Ishikawa (cell line): ENCODE data around the gene KRT85.
A peak's percentile ranks its signal among the peaks of the same experiment; 100 is the strongest.

Source experiments
- CEBPB ChIP-seq: IDR thresholded peaks from 2 replicates; pipeline ENCODE4 v1.6.1; 2012
- CREB1 ChIP-seq: IDR thresholded peaks from 2 replicates; pipeline ENCODE4 v1.6.1; 2012; ENCODE audit warnings: low read depth
- EGR1 ChIP-seq: IDR thresholded peaks from 2 replicates; pipeline ENCODE4 v1.6.1; 2012
- EP300 ChIP-seq: IDR thresholded peaks from 2 replicates; pipeline ENCODE4 v1.6.1; 2012; ENCODE audit warnings: borderline replicate concordance
- FOXM1 ChIP-seq: IDR thresholded peaks from 2 replicates; pipeline ENCODE4 v1.6.1; 2012; ENCODE audit warnings: low read depth, borderline replicate concordance
- NFIC ChIP-seq: IDR thresholded peaks from 2 replicates; pipeline ENCODE4 v1.6.1; 2012
- RAD21 ChIP-seq: IDR thresholded peaks from 2 replicates; pipeline ENCODE4 v1.6.1; 2012; ENCODE audit warnings: low read depth
- TAF1 ChIP-seq: IDR thresholded peaks from 2 replicates; pipeline ENCODE4 v1.6.1; 2012; ENCODE audit warnings: low read depth, mild to moderate bottlenecking
- TCF12 ChIP-seq: IDR thresholded peaks from 2 replicates; pipeline ENCODE4 v1.6.1; 2012; ENCODE audit warnings: low read depth
- TEAD4 ChIP-seq: IDR thresholded peaks from 2 replicates; pipeline ENCODE4 v1.6.1; 2012
- USF1 ChIP-seq: IDR thresholded peaks from 2 replicates; pipeline ENCODE4 v1.6.1; 2012
- YY1 ChIP-seq: IDR thresholded peaks from 2 replicates; pipeline ENCODE4 v1.6.1; 2012; ENCODE audit warnings: low read depth
- ZBTB7A ChIP-seq: IDR thresholded peaks from 2 replicates; pipeline ENCODE4 v1.6.1; 2012; ENCODE audit warnings: low read depth
- TF ChIP-seq, protein P1 (sequence below): IDR thresholded peaks from 2 replicates; pipeline ENCODE4 v1.6.1; 2012
- TF ChIP-seq, protein P2 (sequence below): IDR thresholded peaks from 2 replicates; pipeline ENCODE4 v1.6.1; 2012; ENCODE audit warnings: low read depth, mild to moderate bottlenecking

The KRT85 gene

GRCh38 chr12:52315721-52316120 is 51.6 kb downstream of the KRT85 start:
- peak; percentile 72 for TF ChIP-seq RAD21

- TF ChIP-seq USF1: no peak
- no peak for TF ChIP-seq TAF1
- TF ChIP-seq NFIC: no peak
- TF ChIP-seq RAD21: no peak
- TF ChIP-seq, protein P1, sequence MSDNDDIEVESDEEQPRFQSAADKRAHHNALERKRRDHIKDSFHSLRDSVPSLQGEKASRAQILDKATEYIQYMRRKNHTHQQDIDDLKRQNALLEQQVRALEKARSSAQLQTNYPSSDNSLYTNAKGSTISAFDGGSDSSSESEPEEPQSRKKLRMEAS: no peak
- TF ChIP-seq YY1: no peak
- no peak for TF ChIP-seq EGR1
- no peak for TF ChIP-seq FOXM1
Observed at GRCh38 chr12:52314511-52314910, 52.8 kb downstream of the KRT85 start.

- TF ChIP-seq EGR1 (no peak), TEAD4 (no peak), RAD21 (no peak), YY1 (no peak), TCF12 (no peak), CREB1 (no peak), TAF1 (no peak), USF1 (no peak)
- TF ChIP-seq, protein P1: no peak
- TF ChIP-seq, protein P2, sequence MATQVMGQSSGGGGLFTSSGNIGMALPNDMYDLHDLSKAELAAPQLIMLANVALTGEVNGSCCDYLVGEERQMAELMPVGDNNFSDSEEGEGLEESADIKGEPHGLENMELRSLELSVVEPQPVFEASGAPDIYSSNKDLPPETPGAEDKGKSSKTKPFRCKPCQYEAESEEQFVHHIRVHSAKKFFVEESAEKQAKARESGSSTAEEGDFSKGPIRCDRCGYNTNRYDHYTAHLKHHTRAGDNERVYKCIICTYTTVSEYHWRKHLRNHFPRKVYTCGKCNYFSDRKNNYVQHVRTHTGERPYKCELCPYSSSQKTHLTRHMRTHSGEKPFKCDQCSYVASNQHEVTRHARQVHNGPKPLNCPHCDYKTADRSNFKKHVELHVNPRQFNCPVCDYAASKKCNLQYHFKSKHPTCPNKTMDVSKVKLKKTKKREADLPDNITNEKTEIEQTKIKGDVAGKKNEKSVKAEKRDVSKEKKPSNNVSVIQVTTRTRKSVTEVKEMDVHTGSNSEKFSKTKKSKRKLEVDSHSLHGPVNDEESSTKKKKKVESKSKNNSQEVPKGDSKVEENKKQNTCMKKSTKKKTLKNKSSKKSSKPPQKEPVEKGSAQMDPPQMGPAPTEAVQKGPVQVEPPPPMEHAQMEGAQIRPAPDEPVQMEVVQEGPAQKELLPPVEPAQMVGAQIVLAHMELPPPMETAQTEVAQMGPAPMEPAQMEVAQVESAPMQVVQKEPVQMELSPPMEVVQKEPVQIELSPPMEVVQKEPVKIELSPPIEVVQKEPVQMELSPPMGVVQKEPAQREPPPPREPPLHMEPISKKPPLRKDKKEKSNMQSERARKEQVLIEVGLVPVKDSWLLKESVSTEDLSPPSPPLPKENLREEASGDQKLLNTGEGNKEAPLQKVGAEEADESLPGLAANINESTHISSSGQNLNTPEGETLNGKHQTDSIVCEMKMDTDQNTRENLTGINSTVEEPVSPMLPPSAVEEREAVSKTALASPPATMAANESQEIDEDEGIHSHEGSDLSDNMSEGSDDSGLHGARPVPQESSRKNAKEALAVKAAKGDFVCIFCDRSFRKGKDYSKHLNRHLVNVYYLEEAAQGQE: no peak
Observed at GRCh38 chr12:52313926-52314325, 53.4 kb downstream of the KRT85 start.

DNA sequence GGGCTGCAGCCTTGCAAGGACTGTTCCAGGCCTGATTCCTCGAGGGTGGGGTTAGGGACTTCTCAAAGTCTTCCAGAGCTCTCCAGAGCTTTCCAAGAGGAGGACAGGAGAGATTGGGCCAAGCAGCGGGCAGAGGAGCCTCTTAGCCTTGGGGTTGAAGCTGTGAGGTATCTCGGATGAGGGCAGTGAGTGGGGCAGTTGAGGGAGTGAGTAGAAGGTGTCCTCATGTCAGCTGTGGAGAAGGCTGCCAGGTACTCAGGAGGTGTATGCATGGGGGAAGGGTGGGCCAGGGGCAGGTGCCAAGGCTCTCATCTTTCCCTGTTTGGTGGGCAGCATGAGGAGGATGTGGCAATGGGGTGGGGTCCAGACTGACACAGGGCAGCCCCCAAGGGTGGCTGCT is 53.8 kb downstream of the KRT85 start:
- TF ChIP-seq, protein P2: no peak

DNA sequence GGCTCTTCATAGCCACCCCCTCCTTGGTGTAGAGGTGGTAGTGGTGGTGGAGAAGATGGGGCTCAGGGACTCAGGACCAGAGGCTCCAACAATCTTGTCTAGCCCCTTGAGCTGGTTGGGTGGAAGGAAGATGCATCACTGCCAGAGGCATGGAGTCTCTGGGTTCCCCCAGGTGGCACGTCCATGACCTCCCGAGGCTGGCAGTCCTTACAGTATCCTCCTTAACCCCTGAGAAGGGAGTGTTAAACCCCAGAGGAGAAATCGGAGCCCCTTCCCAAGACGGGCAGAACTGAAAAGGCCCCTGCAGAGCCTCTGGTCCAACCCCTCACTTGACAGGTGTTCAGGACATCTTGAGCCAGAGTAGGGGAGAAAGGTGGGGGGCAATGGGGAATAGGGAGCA is 55.2 kb downstream of the KRT85 start:
- TF ChIP-seq EP300 (no peak), TAF1 (no peak), RAD21 (no peak), ZBTB7A (no peak), YY1 (no peak), NFIC (no peak), USF1 (no peak), CEBPB (no peak)
- TF ChIP-seq, protein P1: no peak
- TF ChIP-seq, protein P2: no peak
